ENCODE measurements around the gene ASF1B. TPM values are rescaled to one million over a fixed set of nuclear protein-coding genes. Genes with fewer than 3 reads are reported as not detected.
A peak's percentile ranks its signal among the peaks of the same experiment; 100 is the strongest.

The ASF1B gene
- polyA plus RNA-seq, 10 donors = 6.3 to 15.5 (median 9.1) TPM

DNA sequence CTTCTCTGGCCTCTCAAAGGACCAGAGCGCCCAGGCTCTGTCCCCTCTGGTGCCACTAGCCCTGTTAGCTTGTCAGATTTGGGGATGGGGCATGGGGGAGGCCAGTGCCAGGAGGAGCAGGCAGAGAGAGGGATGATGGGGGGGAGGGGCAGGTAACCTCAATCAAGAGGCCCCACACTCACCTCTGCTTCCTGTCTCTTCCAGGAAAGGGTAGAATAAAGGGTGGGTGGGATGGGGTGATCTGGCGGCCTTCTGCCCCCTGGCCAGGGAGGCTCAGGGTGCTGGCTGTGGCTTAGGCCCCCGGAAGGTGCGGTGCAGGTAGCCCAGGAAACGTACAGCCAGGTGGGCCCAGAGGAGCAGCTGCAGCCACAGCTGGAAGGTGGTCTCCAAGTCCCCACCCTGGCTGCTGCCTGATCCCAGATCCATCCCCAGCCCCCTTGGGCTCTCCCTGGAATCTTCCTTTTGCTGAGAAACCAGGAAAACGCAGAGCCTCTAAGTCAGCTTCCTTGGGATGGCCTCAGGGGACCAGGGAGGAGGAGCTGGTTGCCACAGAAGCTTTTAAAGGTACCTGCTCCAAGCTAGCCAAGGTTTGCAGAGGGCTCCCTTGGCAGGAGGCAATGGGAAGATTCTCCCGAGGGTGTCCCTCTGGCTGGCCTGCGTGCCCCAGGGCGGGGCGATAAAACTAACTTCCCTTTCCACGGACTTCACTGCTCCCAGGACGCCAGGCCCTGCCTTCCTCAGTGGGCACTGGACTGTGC lies 24.2 kb downstream of the ASF1B start:
- DNase-seq = no peak

DNA sequence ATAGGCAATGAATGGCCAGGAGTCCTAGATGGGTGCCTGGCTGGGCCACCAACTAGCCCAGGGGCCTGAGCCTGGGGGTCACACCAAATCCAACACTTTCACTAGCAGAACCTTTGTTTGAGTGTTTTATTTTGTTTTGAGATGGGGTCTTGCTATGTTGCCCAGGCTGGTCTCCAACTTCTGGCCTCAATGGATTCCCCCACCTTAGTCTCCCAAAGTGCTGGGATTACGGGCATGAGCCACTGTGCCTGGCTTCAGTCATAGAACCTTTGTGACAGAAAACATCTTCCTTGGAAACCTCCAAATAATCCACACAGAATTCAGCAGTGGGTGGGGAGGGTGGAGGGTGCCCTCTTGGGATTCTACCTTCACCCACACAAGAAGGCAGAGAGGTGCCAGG lies 24.9 kb downstream of the ASF1B start:
- DNase-seq = no peak

DNA sequence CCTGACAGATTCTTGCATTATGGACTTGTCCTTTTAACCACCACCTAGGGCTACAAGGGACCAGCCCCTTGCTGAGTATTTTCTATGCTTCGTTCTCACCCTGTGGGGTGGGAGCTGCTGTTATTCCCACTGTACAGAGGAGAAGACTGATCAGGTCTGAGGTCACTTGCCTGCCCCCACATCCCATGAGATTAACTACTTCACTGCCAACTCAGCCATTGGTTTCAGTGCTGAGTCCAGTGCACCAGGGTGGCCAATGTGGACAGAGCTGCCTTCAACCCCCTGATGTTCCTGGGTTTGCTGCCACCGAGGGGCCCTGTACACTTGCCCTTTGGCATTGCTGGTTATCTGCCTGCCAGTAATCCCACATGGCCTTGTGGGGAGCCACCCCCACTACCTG lies 25.7 kb downstream of the ASF1B start:
- no peak for DNase-seq

DNA sequence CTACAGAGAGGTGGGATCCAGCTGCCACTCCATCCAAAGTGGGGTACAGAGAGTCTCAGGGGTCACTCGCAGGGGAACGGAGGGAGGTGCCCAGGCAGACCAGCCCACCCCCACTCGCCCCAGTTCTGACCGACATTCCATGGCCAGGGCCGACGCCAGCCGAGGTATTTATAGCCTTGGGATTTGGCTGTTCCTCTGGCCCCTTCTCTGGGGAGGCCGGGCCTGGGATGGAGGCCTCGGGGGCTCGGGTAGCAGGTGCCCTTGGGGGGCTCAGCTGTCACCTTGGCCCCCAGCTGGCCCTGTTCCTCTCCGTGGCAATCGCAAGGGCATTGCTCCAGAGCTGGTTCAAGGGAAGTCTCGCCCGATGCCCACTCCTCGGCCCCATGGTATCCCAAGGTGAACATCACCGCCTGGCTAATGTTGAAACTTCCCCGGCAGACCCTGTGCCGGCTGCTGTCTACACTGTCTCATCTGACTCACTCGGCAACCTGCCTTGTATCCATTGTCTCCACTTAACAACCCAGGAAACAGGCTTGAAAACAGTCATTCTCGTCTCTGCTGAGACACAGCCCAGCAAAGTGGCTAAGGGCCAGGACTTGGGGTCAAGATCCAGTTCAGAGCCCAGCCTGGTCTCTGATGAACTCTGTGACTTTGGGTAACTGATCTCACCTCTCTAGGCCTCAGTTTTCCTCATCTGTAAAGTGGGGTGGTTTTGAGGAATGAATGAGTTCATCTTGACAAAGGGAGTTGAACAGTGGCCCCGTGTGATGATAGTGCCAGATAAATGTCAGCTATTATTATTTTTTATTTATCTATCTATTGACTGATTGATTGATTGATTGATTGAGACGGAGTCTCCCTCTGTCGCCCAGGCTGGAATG lies 28.6 kb downstream of the ASF1B start:
- peak in 1 of 3 donors; percentile 48 for DNase-seq

DNA sequence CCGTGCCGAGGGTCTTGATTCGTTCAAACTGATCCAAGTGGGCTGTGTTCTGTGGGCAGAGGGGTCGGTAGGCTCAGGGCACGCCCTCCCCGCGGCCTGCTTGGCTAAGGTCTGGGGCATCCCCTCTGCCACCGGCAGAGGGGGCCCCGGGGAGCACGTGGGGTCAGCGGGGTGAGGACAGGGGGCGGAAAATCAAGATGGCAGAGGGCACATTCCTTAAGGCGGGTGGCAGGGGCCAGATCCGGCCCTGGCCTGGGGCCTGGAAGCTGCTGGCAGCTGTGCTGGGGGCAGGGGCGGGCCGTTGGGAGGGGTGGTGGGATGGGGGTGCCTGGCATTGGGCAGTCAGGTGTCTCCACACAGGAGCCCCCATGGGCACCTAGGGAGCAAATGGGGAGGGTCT lies 29.5 kb downstream of the ASF1B start:
- DNase-seq = no peak

DNA sequence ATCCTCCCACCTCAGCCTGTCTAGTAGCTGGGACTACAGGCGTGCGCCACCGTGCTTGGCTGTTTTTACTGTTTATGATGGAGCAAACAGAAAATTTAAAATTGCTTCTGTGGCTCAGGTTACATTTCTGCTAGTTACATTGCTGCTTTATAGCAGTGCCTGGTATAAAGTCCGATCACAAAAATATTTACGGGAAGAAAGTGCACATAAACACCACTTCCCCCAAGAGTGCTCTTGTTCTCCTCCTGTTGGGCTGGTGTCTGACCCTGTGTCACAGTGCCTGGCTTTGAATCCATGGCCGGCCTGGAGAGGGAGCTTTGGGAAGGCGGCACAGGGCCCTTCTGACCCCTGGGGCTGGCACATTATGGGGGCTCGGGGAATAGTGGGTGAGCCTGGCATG lies 30.7 kb downstream of the ASF1B start:
- DNase-seq = no peak

DNA sequence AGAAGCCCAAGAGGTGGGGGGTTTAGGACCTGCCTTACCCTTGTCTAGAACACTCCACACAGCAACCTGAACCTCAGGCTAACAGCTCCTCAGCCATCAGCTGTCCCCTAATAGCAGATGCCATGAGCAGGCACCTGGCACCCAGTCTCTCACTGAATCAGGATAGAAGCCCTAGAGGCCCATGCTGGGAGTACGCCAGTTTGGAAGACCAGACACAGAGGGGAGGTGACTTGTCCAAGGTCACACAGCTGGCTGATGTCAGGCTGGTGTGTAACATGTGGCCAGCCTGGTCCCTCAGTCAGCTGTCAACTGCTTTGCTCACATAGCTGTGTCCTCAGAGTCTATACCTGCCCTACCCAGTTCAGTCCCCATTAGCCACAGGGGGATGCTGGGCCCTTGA lies 33.1 kb downstream of the ASF1B start:
- DNase-seq = no peak

DNA sequence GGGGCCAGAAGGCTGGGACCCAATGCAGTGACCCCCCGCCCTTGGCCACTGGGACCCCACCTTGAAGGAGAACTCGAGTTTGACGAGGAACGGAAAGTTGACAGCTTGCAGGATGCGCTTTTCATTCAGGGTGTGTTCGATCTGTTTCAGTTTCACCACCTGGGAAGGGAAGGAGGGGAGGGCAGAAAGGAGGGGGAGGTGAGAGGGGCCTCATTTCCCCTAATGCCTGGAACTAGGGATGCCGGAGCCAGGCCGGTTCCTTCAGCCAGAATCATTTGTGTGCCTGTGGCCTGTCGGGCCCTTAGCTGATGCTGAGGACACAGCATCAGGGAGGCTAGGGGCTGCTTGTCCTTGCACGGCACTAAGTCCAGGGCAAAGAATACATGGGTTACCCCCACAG lies 33.6 kb downstream of the ASF1B start:
- DNase-seq = no peak

DNA sequence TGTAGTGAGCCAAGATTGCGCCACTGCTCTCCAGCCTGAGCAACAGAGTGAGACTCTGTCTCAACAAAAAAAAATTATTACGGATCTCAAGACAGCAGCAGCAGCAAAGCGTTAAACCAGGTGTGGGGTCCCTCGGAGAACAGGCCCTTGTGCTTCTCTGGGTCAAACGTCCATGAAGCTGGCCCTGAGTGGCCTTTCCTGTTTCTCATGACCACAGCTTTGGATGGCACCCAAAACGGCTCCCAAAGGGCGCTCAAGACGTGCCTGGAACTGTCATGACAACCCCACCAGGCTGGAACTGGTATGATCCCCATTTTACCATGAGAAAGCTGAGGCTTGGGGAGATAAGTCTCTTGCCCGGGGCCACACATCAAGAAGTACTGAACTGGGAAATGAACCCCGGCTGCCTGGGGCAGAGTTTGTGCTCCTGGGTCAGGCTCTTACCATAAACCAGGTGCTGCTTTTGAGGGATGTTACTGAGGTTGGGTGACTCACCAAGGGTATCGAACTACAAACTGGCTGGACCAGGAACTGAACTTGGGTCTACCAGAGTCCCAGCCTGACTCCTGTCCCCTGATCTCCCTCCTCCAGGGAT lies 34.2 kb downstream of the ASF1B start:
- DNase-seq = no peak

DNA sequence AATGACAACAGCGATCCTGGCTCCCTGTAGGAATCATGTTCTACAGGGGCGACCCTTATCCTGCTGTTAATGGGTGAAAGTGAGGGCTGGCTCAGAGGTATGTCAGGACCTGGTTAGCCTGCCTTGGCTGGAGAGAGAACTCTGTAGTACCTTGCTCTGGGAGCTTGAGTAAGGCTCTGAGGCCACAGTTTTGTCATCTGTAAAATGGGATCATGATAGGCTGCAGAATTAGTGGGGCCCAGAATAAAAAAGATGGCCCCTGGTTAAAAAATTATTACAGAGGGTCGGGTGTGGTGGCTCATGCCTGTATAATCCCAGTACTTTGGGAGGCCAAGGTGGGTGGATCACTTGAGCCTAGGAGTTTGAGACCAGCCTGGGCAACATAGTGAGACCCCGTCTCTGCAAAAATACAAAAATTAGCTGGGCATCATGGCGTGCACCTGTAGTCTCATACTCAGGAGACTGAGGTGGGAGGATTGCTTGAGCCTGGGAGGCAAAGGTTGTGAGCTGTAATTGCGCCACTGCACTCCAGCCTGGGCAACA lies 35.3 kb downstream of the ASF1B start:
- DNase-seq = no peak

DNA sequence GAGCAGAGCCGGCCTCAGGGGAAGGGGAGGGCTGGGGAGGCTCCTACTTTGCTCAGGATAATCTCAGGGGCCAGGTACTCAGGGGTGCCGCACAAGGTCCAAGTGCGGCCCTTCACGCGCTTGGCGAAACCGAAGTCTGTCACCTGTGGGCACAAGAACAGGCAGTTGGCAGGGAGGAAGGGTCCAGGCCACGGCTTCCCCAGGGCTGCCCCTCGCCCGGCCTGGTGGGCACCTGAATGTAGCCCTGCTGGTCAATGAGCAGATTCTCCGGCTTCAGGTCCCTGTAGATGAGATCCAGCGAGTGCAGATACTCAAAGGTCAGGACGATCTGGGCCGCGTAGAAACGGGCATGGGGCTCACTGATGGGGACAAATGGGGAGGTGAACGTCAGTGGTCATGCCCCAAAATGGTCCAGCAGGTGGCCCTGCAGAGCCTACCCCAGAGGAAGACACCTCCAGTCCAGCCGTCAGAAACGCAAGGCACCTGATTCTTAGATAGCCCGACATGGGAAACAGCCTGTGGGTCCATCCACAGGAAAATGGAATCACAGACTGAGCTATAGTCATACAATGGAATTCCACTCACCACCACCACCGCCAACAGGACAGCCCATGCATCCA lies 38.7 kb downstream of the ASF1B start:
- no peak for DNase-seq

DNA sequence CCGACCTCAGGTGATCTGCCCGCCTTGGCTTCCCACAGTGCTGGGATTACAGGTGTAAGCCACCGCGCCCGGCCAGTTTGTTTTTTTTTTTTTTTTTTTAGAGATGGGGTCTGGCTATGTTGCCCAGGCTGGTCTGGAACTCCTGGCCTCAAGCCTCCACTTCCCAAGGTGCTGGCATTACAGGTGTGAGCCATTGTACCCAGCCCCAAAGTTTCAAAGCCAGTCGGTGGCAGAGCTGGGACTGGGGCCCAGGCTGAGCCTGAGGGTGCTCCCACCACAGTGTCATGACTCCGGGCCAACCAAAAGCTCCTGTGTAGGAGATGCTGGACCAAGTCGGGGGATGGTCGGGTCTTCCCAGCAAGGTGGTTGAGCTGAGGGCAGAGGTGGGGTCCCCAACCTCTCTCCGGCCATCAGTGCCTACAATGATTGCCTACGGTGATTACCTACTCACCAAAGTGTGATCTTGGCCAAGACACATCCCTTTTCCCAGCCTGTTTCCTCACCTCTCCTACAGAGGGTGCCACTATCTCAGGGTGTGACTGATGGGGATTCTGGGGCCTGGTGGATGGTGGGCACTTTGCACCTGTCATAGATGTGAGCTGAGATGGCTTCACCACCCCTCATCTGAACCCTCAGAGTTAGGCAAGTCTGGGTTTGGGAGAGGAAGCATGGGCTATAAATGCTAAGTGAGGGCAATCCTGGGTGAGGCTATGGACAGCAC lies 40.0 kb downstream of the ASF1B start:
- no peak for DNase-seq

DNA sequence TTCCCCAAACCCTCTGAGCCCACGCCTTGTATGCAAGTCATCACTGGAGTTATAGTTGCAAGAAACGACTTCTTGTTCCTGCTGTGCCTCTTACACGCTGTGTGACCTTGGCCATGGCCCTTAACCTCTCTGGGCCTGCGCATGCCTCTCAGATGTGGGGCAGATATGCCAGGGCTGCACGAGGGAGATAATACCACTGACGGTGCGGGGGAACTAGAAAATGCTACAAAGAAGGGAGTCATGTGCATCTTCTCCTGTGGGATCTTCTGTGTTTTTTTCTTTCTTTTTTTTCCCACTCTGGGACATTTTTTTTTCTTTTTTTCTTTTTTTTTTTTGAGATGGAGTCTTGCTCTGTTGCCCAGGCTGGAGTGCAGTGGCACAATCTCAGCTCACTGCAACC lies 41.5 kb downstream of the ASF1B start:
- DNase-seq = no peak

DNA sequence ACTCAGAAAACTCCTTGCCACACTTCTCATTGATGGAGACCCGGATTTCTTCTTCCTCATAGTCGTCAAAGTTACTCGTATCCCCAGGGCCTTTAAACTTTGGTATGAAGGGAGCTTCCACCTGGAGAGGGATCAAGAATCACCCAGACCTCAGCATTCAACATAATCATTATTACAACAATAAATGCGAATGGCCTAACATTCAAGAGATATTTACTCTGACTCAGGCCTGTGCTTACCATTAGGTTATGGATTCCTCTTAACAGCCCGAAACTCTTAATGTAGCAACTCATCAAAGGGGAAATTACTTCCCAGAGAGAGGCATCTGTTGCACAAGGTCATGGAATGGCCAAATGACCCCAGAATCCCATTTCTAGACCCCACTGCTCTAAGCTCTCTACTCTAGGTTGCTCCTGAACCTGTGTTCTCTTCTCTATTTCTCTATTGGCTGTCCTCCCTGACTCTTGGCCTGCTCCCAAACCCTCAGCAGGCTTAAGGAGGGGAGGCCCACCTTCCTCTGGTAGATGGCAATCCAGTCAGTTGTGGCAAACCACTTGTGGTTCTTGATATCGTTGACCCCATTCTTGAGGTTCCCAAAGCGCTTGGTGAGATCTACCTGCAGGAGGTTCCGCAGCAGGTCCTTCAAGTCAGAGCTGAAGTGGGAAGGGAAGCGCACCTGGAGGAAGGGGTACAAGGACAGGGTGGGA lies 43.1 kb downstream of the ASF1B start:
- DNase-seq = no peak

DNA sequence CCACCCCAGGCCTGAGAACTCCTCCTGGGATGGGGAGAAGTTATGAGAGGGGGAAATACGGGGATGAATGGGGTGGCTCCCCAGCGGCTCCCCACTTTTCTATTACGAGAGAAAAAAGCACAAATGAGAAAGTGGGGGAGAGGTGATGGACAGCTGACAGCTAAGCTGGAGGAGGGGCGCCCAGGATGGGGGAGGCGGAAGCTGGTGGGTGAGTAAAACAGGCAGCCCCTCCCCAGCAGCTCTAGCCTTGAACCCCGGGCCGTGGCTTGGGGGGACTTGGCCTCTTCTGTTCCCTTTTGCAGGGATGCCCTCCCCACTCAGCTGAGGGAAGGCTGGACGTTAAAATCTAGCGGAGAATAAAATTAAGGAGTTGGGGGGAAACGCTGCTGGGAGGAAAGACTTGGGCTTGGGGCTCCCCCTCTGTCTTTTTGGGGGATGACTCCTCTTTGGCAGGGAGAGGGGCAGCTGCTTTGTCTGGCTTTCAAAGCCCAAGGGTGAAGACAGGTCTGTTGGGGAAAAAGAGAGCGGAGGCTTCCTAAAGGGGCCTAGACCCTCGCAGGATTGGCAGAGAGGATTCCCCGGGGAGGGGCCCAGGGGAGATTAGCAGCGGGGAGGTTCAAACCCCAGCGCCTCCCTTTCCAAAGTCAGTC lies 44.5 kb downstream of the ASF1B start:
- no peak for DNase-seq

DNA sequence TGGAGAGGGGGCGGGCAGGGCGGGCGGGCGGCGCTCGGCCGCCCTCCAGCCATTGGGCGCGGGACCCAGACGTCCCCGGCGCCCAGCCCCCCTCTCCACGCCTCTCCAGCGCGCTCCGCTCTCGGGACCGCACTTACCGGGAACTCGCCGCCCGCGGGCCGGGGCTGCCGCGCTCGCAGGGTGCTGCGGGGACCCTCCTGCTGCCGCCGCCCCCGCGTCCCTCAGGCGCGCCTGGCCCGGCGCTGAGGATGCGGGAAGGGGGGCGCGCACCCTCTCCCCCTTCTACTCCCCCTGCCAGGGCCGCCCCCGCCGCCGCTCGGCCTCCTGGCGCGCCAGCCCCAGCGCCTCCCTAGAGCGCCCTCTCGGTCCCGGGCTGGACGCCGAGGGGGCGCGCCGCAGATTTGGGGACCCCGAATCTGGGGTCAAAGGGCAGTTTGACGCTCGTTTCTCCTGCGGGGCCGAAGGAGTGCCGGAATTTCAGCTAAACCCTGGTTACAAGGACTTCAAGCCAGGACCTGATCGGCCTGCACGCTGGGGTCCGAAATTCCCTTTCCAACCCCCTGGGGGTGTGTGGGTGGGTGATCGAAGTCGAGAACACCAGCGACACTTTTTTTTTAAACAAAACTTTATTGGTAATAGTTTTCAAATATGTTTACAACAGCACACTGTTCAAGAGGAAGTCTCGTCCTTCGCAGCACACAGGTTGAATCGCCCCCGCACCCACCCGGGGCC lies 45.1 kb downstream of the ASF1B start:
- DNase-seq = peak; percentile 52 to 92 (median 72)

DNA sequence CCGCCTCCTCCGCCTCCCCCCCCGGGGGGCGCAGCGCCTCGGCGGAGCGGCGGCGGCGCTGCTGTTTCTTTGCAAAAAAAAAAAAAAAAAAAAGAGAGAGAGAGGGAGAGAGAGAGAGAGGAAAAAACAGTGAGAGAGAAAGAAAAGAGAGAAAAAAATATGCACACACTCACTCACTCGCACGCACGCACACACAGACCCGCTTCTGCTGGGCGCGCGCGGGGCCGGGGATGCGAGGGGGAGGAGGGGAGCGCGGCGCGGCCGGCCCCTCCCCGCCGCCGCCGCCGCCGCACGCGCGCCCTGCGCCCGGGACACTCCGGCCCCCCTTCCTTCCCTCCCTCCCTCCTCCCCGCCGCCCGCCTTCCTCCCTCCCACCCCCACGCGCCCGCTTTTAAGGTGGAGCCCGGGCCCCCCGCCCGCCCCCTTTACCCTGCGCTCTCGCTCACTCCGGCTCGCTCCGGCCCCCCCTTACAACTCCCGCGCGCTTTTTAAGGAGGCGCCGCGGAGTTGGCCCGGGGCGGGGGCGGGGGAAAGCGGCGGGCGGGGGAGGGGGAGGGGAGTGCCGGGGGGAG lies 45.8 kb downstream of the ASF1B start, which contains the start of gene SAMD1:
Gene SAMD1 (minus strand): TSS at position 243 of the 572 bp plus-strand sequence.
- peak; percentile 94 to 95 (median 95) for DNase-seq

DNA sequence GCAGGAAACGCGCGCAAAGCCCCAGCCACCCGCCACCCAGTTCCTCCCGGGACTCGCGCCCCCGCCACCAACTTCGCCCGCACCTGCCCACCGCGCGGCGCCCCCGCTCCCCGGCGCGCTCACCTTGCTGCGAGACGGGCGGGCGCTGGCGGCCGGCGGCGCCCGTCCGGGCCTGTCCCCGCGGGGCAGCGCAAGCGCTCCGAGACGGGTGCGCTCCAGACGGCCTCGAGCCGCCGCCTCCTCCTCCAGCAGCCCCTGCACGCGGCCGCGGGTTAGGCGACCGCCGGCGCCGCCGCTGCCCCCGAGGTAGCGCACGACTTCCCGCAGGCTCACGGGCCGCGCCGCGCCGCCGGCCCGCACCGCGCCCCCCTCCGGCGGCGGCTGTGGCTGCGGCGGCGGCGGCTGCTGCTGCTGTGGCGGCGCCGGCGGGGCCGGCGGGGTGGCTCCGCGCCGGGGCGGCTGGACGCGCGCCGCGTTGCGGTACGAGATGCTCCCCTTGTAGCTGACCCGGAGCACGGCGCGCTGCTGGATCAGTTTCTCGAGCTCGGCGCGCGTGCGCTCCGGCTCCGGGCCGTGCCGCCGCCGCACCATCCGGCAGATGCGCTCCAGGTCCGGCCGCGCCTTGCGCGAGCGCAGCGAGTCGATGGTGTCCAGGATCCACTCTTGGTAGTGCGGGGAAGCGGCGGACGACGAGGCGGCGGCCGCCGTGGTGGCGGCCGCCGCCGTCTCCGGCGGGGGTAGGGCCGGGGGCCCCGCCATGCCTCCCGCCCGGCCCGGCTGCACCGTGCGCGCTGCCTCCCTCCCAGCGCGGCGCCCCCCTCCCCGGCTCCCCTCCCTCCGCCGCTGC lies 46.5 kb downstream of the ASF1B start:
- DNase-seq = peak in 1 of 3 donors; percentile 78
